Midbrain (tissue), 1 donor: ENCODE data around the gene CEP85L.

Source experiments
- DNase-seq: peaks from one replicate; lab custom pipeline; 2025; lab: John Stamatoyannopoulos, UW

The CEP85L gene

GRCh38 chr6:118651282-118652050, at the start of gene CEP85L:
Gene CEP85L (minus strand): TSS chr6:118651591. CDS start chr6:118651269, 322 bp downstream.
- DNase-seq: peak; percentile 95

GRCh38 chr6:118700531-118700930, 49.1 kb upstream of the CEP85L start:
- no peak for DNase-seq

GRCh38 chr6:118697554-118697953, 46.2 kb upstream of the CEP85L start:
- no peak for DNase-seq

- DNase-seq: no peak
These were observed 44.9 kb upstream of the CEP85L start for GRCh38 chr6:118696271-118696670.

- DNase-seq: no peak
These were observed 42.2 kb upstream of the CEP85L start for GRCh38 chr6:118693562-118693961.

GRCh38 chr6:118685823-118686449, 34.5 kb upstream of the CEP85L start:
- DNase-seq: no peak

GRCh38 chr6:118683881-118684872, 32.8 kb upstream of the CEP85L start:
- DNase-seq: no peak

- DNase-seq: peak; percentile 59
These were observed 29.2 kb upstream of the CEP85L start for GRCh38 chr6:118680452-118681095.

- no peak for DNase-seq
These were observed 28.0 kb upstream of the CEP85L start for GRCh38 chr6:118679327-118679901.

GRCh38 chr6:118678866-118679265, 27.5 kb upstream of the CEP85L start:
- DNase-seq: no peak

- DNase-seq: no peak
These were observed 25.8 kb upstream of the CEP85L start for GRCh38 chr6:118677193-118677592.

GRCh38 chr6:118675225-118675624, 23.8 kb upstream of the CEP85L start:
- no peak for DNase-seq

- DNase-seq: no peak
These were observed 23.4 kb upstream of the CEP85L start for GRCh38 chr6:118674772-118675171.

GRCh38 chr6:118672678-118673077, 21.3 kb upstream of the CEP85L start:
- no peak for DNase-seq

GRCh38 chr6:118669561-118669960, 18.2 kb upstream of the CEP85L start:
- DNase-seq: no peak

GRCh38 chr6:118668761-118669385, 17.5 kb upstream of the CEP85L start:
- no peak for DNase-seq

- DNase-seq: no peak
These were observed 16.6 kb upstream of the CEP85L start for GRCh38 chr6:118667988-118668387.

GRCh38 chr6:118665011-118665410, 13.6 kb upstream of the CEP85L start:
- no peak for DNase-seq

GRCh38 chr6:118663993-118664985, 12.9 kb upstream of the CEP85L start:
- DNase-seq: no peak

- DNase-seq: no peak
These were observed 10.4 kb upstream of the CEP85L start for GRCh38 chr6:118661831-118662230.
